IMR-90 (cell line): ENCODE data around the gene PSMD14. TPM values are rescaled to one million over a fixed set of nuclear protein-coding genes. Genes with fewer than 3 reads are reported as not detected.

ENCODE experiments used
- ATAC-seq: fragments of 200-7000 bp; cut with Tn5 transposase; 2 replicates; pipeline ENCODE4 v1.9.1; 2020; ENCODE audit warnings: low read depth, mild to moderate bottlenecking, moderate library complexity
- BruUV-seq: library from RNA; stranded (reverse); fragments of 400-500 nt; replicated peaks from 2 replicates; lab custom pipeline; 2021; lab: Mats Ljungman, UMichigan
- CTCF ChIA-PET: fragments of 300-600 bp; formaldehyde crosslinking; extraction: SDS; loops from one replicate; lab custom pipeline; 2021; ENCODE audit warnings: antibody characterized with exemption; lab: Yijun Ruan, JAX
- POLR2A ChIA-PET: fragments of 300-600 bp; sonication (Branson Sonifier 250); formaldehyde crosslinking; loops from one replicate; lab custom pipeline; 2022; ENCODE audit warnings: antibody characterized with exemption; ENCODE audit not compliant: unreplicated experiment; lab: Charles Lee
- DNase-seq: peaks from one replicate; pipeline ENCODE4 v3.0.0; 2013
- H2AFZ ChIP-seq: replicated peaks from 2 replicates; pipeline ENCODE3; 2013; ENCODE audit warnings: low read length, mild to moderate bottlenecking; ENCODE audit not compliant: poor library complexity
- H2AK5ac ChIP-seq: 2 replicates; pipeline ENCODE4 v1.6.1; 2013; ENCODE audit warnings: low read depth, low read length, inconsistent platforms
- H2AK9ac ChIP-seq: replicated peaks from 2 replicates; pipeline ENCODE3; 2013; ENCODE audit warnings: mild to moderate bottlenecking, low read depth, low read length, moderate library complexity; ENCODE audit not compliant: poor library complexity
- H2BK120ac ChIP-seq: 2 replicates; pipeline ENCODE4 v1.6.1; 2013; ENCODE audit warnings: low read depth, low read length, inconsistent platforms
- H2BK15ac ChIP-seq: 3 replicates; pipeline ENCODE4 v1.6.1; 2013; ENCODE audit warnings: low read depth, low read length, inconsistent platforms
- H2BK20ac ChIP-seq: 2 replicates; pipeline ENCODE4 v1.6.1; 2013; ENCODE audit warnings: low read depth, mild to moderate bottlenecking, inconsistent platforms, low read length, moderate library complexity
- H2BK5ac ChIP-seq: 2 replicates; pipeline ENCODE4 v1.6.1; 2013; ENCODE audit warnings: mild to moderate bottlenecking, low read depth, low read length, inconsistent platforms; ENCODE audit not compliant: poor library complexity, severe bottlenecking
- H3K14ac ChIP-seq: replicated peaks from 2 replicates; pipeline ENCODE4 v1.6.1; 2013; ENCODE audit warnings: low read depth, low read length, inconsistent platforms
- H3K18ac ChIP-seq: 2 replicates; pipeline ENCODE4 v1.6.1; 2013; ENCODE audit warnings: low read depth, low read length, control low read depth
- H3K23ac ChIP-seq: 2 replicates; pipeline ENCODE4 v1.6.1; 2013; ENCODE audit warnings: low read depth, low read length, inconsistent platforms
- H3K27ac ChIP-seq: 2 replicates; pipeline ENCODE4 v1.5.1; 2013; ENCODE audit warnings: mild to moderate bottlenecking, control low read depth, low read length; ENCODE audit not compliant: insufficient read depth
- H3K27me3 ChIP-seq: 2 replicates; pipeline ENCODE4 v1.6.1; 2013; ENCODE audit warnings: low read length; ENCODE audit not compliant: control insufficient read depth, insufficient read depth
- H3K36me3 ChIP-seq: 2 replicates; pipeline ENCODE4 v1.6.1; 2013; ENCODE audit warnings: low read length, mixed read lengths; ENCODE audit not compliant: control insufficient read depth, insufficient read depth
- H3K4ac ChIP-seq: 2 replicates; pipeline ENCODE4 v1.6.1; 2013; ENCODE audit warnings: low read depth, low read length, inconsistent platforms
- H3K4me1 ChIP-seq: 2 replicates; pipeline ENCODE4 v1.6.1; 2013; ENCODE audit warnings: low read length, mixed read lengths; ENCODE audit not compliant: control insufficient read depth, insufficient read depth
- H3K4me2 ChIP-seq: 2 replicates; pipeline ENCODE4 v1.6.1; 2013; ENCODE audit warnings: low read depth, mild to moderate bottlenecking, control low read depth, low read length, moderate library complexity
- H3K4me3 ChIP-seq: 2 replicates; pipeline ENCODE4 v1.5.1; 2013; ENCODE audit warnings: low read depth, mild to moderate bottlenecking, control low read depth, low read length, moderate library complexity; ENCODE audit not compliant: insufficient read depth
- H3K56ac ChIP-seq: 2 replicates; pipeline ENCODE4 v1.6.1; 2013; ENCODE audit warnings: low read length, inconsistent platforms; ENCODE audit not compliant: insufficient read depth; ENCODE audit errors: extremely low read depth
- H3K79me1 ChIP-seq, 2 experiments: 2 replicates each; pipeline ENCODE4 v1.6.1; 2013; ENCODE audit warnings: low read length in 2 of 2, inconsistent platforms in 1 of 2, low read depth in 1 of 2
- H3K9ac ChIP-seq: 2 replicates; pipeline ENCODE4 v1.6.1; 2013; ENCODE audit warnings: low read depth, low read length, control low read depth
- H3K9me1 ChIP-seq: 2 replicates; pipeline ENCODE4 v1.6.1; 2013; ENCODE audit warnings: low read length, inconsistent platforms; ENCODE audit not compliant: insufficient read depth
- H3K9me3 ChIP-seq: 2 replicates; pipeline ENCODE4 v1.6.1; 2013; ENCODE audit warnings: low read length; ENCODE audit not compliant: control insufficient read depth, insufficient read depth
- H4K20me1 ChIP-seq: 2 replicates; pipeline ENCODE4 v1.6.1; 2013; ENCODE audit warnings: low read length, inconsistent platforms; ENCODE audit not compliant: insufficient read depth
- H4K5ac ChIP-seq: 2 replicates; pipeline ENCODE4 v1.6.1; 2013; ENCODE audit warnings: mild to moderate bottlenecking, low read depth, low read length, control low read depth
- H4K8ac ChIP-seq, 2 experiments: 2 replicates each; pipeline ENCODE4 v1.6.1; 2013; ENCODE audit warnings: low read depth in 2 of 2, low read length in 2 of 2, control low read depth in 1 of 2, inconsistent platforms in 1 of 2
- H4K91ac ChIP-seq: 2 replicates; pipeline ENCODE4 v1.6.1; 2013; ENCODE audit warnings: low read depth, low read length, inconsistent platforms; ENCODE audit not compliant: insufficient read depth
- CEBPB ChIP-seq: IDR thresholded peaks from 2 replicates; pipeline ENCODE4 v1.6.1; 2012; ENCODE audit warnings: low read depth, low read length, improper control_type of control experiment
- NFE2L2 ChIP-seq: fragments of 150-350 bp; IDR thresholded peaks from 2 replicates; pipeline ENCODE4 v1.6.1; 2016; ENCODE audit warnings: low read depth, mild to moderate bottlenecking, low read length
- WGBS, 2 experiments: methylation state at CpG; one replicate each; pipeline versions ENCODE4 v1.1.5 to v1.1.7; 2013; ENCODE audit warnings: missing lambda C conversion rate in 2 of 2; ENCODE audit not compliant: insufficient read length in 1 of 2; ENCODE audit errors: extremely low coverage in 2 of 2; 5-methylcytosine and 5-hydroxymethylcytosine counted together
- dilution Hi-C: fragments of 300-500 bp; cut with HindIII; formaldehyde crosslinking; loops from one replicate; pipeline ENCODE4 v1.14.3; 2018; ENCODE audit warnings: low sequenced_read_pairs; ENCODE audit not compliant: unreplicated experiment
- in situ Hi-C: fragments of 300-500 bp; cut with MboI; formaldehyde crosslinking; loops from 3 replicates; pipeline ENCODE4 v1.14.3; 2019; ENCODE audit warnings: low sequenced_read_pairs, inconsistent platforms, mixed read lengths
- intact Hi-C: fragments of 100-400 bp; cut with micrococcal nuclease; formaldehyde crosslinking; loops from 2 replicates; pipeline ENCODE4 v1.10.0; 2022
- polyA plus RNA-seq, 3 experiments: library from polyadenylated mRNA; depleted of rRNA; stranded (reverse); fragments of >200 nt; gene quantifications; 2 replicates each; pipeline ENCODE4 v1.2.3, GENCODE V29; 2012; ENCODE audit warnings: low replicate concordance in 1 of 3
- total RNA-seq: library from RNA; depleted of rRNA; stranded (reverse); fragments of >200 nt; gene quantifications from 2 replicates; pipeline ENCODE4 v1.2.3, GENCODE V29; 2012

PSMD14 gene
- total and polyA plus RNA-seq, 2 of the 4 experiments (the other 2 are of a cell fraction): 59.3 to 110 TPM

DNA sequence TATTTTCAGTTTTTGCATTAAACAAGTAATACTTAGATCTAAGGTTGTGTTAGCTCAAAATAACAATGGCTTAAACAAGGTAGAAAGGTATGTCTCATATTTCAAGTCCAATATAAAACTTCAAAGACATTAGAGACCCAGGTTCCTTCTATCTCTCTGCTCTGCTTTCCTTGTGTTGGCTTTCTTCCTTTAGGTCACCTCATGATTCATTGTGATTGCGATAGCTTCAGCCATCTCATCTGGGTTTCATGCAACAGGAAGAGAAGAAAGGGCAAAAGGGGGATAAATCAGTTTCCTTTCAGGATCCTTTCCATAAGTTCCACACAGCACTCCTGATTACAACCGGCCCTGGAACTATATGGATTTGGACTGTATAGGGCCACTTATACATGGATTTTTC, 91.9 kb downstream of the PSMD14 start:
- Histone ChIP-seq H3K9ac (no peak overlapping the region), H2BK5ac (no peak overlapping the region), H3K79me1 (peaks cover 6 to 8% of the 10 kb centered on the region in 2 experiments; a peak in 1 of 4 replicates), H2BK15ac (no peak overlapping the region), H3K27me3 (no peaks in the 10 kb centered on the region), H3K9me3 (no peaks in the 10 kb centered on the region), H3K23ac (no peak overlapping the region), H3K4ac (no peak overlapping the region), H4K91ac (no peak overlapping the region), H3K27ac (no peak overlapping the region), H2AK9ac (no peak overlapping the region), H2AK5ac (no peak overlapping the region), H3K36me3 (peaks cover 15% of the 10 kb centered on the region), H3K4me1 (no peaks in the 10 kb centered on the region), H4K8ac (no peak overlapping the region), H4K5ac (no peak overlapping the region), H2AFZ (no peak overlapping the region), H4K20me1 (no peaks in the 10 kb centered on the region), H3K9me1 (no peaks in the 10 kb centered on the region), H3K4me3 (no peak overlapping the region), H2BK20ac (no peak overlapping the region), H3K56ac (no peak overlapping the region), H3K4me2 (no peak overlapping the region), H3K18ac (no peak overlapping the region), H3K14ac (no peak overlapping the region), H2BK120ac (no peak overlapping the region)
- no peak for TF ChIP-seq NFE2L2
- peak; percentile 72 for TF ChIP-seq CEBPB
- POLR2A ChIA-PET: no interaction called here
- dilution Hi-C loops: no loop called here
- no TSS peak for BruUV-seq
- CTCF ChIA-PET: no interaction called here
- DNase-seq (peak; percentile 44), ATAC-seq (no peak)
- WGBS, 2 experiments: no CpG with 5 or more reads among the region's 2 CpGs
- intact Hi-C loops: no loop called here
- in situ Hi-C loops: no loop called here
